Measurements from ENCODE around the gene PNMA8A.

- TF ChIP-seq, protein P1, sequence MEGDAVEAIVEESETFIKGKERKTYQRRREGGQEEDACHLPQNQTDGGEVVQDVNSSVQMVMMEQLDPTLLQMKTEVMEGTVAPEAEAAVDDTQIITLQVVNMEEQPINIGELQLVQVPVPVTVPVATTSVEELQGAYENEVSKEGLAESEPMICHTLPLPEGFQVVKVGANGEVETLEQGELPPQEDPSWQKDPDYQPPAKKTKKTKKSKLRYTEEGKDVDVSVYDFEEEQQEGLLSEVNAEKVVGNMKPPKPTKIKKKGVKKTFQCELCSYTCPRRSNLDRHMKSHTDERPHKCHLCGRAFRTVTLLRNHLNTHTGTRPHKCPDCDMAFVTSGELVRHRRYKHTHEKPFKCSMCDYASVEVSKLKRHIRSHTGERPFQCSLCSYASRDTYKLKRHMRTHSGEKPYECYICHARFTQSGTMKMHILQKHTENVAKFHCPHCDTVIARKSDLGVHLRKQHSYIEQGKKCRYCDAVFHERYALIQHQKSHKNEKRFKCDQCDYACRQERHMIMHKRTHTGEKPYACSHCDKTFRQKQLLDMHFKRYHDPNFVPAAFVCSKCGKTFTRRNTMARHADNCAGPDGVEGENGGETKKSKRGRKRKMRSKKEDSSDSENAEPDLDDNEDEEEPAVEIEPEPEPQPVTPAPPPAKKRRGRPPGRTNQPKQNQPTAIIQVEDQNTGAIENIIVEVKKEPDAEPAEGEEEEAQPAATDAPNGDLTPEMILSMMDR (optimal IDR thresholded peaks at IDR 0.05 in 1 of 3, IDR thresholded peaks at IDR 0.05 in 1 of 3, conservative IDR thresholded peaks at IDR 0.05 in 1 of 3; ENCODE audit: extremely low read depth in 1 of 3, insufficient read depth in 2 of 3, low read length in 3 of 3): no peak
- no peak for TF ChIP-seq EZH2 (IDR thresholded peaks at IDR 0.05; ENCODE audit: low read length)
Observed at GRCh38 chr19:46447006-46447405, 24.4 kb downstream of the PNMA8A start.

All from keratinocyte (primary cell).